Fibroblast of the aortic adventitia (primary cell): ENCODE results near the gene ATP8B3. TPM values are rescaled to one million over a fixed set of nuclear protein-coding genes. Genes with fewer than 3 reads are reported as not detected.

Source experiments
- DNase-seq: peaks from one replicate; pipeline ENCODE4 v3.0.0-alpha.2; 2010; ENCODE audit warnings: low read depth
- H3K4me3 ChIP-seq: 2 replicates; pipeline ENCODE4 v1.5.1; 2011; ENCODE audit warnings: low read depth, mild to moderate bottlenecking, control low read depth, low read length, moderate library complexity
- CTCF ChIP-seq: IDR thresholded peaks from 2 replicates; pipeline ENCODE4 v1.5.1; 2011; ENCODE audit warnings: mild to moderate bottlenecking, low read length, control low read depth, inconsistent platforms; ENCODE audit not compliant: insufficient read depth
- total RNA-seq: library from RNA; depleted of rRNA; stranded (reverse); fragments of >200 nt; gene quantifications from 2 replicates; pipeline ENCODE4 v1.2.3, GENCODE V29; 2012; ENCODE audit warnings: low replicate concordance

Gene ATP8B3
- 0.16 and 3.3 TPM in 2 replicates for total RNA-seq

- no peak for DNase-seq
- peak within 1 kb of the TSS; percentile 70 for H3K4me3 ChIP-seq
- TF ChIP-seq CTCF = peak; percentile 4
Observed at GRCh38 chr19:1811942-1812425, at the start of gene ATP8B3. ATP8B3 (minus strand) TSS chr19:1812276; CDS start chr19:1811736, 540 bp downstream.

GRCh38 chr19:1861599-1862031 is 49.5 kb upstream of the ATP8B3 start:
- no peak for DNase-seq

GRCh38 chr19:1860821-1861598 is 48.9 kb upstream of the ATP8B3 start:
- DNase-seq = no peak
- H3K4me3 ChIP-seq = peak overlapping the region; percentile 90
- TF ChIP-seq CTCF = no peak

More at GRCh38 chr19:1861599-1862031, 49.5 kb upstream of the ATP8B3 start:
- no peak for TF ChIP-seq CTCF
- peak overlapping the region; percentile 90 for H3K4me3 ChIP-seq

GRCh38 chr19:1860042-1860775 is 48.1 kb upstream of the ATP8B3 start:
- no peak for TF ChIP-seq CTCF
- peak overlapping the region; percentile 90 for H3K4me3 ChIP-seq
- peak; percentile 81 for DNase-seq

- H3K4me3 ChIP-seq = peak overlapping the region; percentile 90
- no peak for DNase-seq
- no peak for TF ChIP-seq CTCF
Observed at GRCh38 chr19:1859331-1859781, 47.3 kb upstream of the ATP8B3 start.

- no peak for DNase-seq
- TF ChIP-seq CTCF = no peak
- H3K4me3 ChIP-seq = no peak overlapping the region
Observed at GRCh38 chr19:1858412-1859081, 46.5 kb upstream of the ATP8B3 start.
